Heart right ventricle (tissue), 16 donors: Measurements from ENCODE around the gene PSMD7. TPM values are rescaled to one million over a fixed set of nuclear protein-coding genes. Genes with fewer than 3 reads are reported as not detected.

ENCODE experiments used
- ATAC-seq, 8 donors: fragments of 200-7000 bp; cut with Tn5 transposase; one replicate each; pipeline ENCODE4 v1.9.1; 2020; ENCODE audit warnings: mild to moderate bottlenecking in 8 of 8, moderate library complexity in 8 of 8, moderate number of reproducible peaks in 1 of 8
- DNase-seq, 2 donors: peaks; one replicate each; pipeline ENCODE4 v3.0.0-alpha.2; 2020
- H3K27ac ChIP-seq, 10 donors: fragments of 200-600 bp; sonication (generic) in 2 of 10; one replicate each; pipeline versions ENCODE4 v1.5.0 to v1.8.0; 2020 to 2022; ENCODE audit warnings: mild to moderate bottlenecking in 3 of 10
- H3K27me3 ChIP-seq, 7 donors: fragments of 200-600 bp; one replicate each; pipeline ENCODE4 v1.8.0; 2021 to 2022; ENCODE audit warnings: mild to moderate bottlenecking in 2 of 7
- H3K36me3 ChIP-seq, 9 donors: fragments of 200-600 bp; sonication (generic) in 1 of 9; one replicate each; pipeline versions ENCODE4 v1.5.0 to v1.8.0; 2020 to 2022; ENCODE audit warnings: mild to moderate bottlenecking in 2 of 9
- H3K4me1 ChIP-seq, 9 donors: fragments of 200-600 bp; sonication (generic) in 1 of 9; one replicate each; pipeline versions ENCODE4 v1.5.0 to v1.8.0; 2020 to 2022; ENCODE audit warnings: mild to moderate bottlenecking in 4 of 9
- H3K4me3 ChIP-seq, 10 donors: fragments of 200-600 bp; sonication (generic) in 2 of 10; one replicate each; pipeline versions ENCODE4 v1.5.0 to v1.8.0; 2020 to 2022; ENCODE audit warnings: mild to moderate bottlenecking in 7 of 10, moderate library complexity in 2 of 10
- H3K9me3 ChIP-seq, 11 donors: fragments of 200-600 bp in 10 of 11; sonication (generic) in 2 of 11; one replicate each; pipeline versions ENCODE4 v1.5.0 to v1.8.0; 2013 to 2022; ENCODE audit warnings: mild to moderate bottlenecking in 2 of 11, control low read depth in 1 of 11, moderate library complexity in 1 of 11
- WGBS, 2 donors: extraction: QIAGEN DNeasy Blood & Tissue Kit; methylation state at CpG; one replicate each; pipeline ENCODE4 v1.1.7; 2013; ENCODE audit warnings: inconsistent platforms in 1 of 2; 5-methylcytosine and 5-hydroxymethylcytosine counted together
- intact Hi-C, 10 donors: fragments of 100-400 bp; cut with DNase I; formaldehyde crosslinking; loops; one replicate each; pipeline versions ENCODE4 v1.11.1 to v1.14.2; 2022
- polyA plus RNA-seq, 2 donors: library from polyadenylated mRNA; stranded (reverse); fragments of 200-250 nt; gene quantifications; one replicate each; pipeline ENCODE4 v1.2.3, GENCODE V29; 2013
- total RNA-seq, 10 donors: library from RNA; stranded (reverse); fragmentation: NEBNext Ultra II Directional in 3 of 10; extraction: Animal tissue kit (Norgen Biotek cat#: 25700) in 3 of 10; gene quantifications; one replicate each; pipeline versions ENCODE4 v1.2.1 to v1.2.4, GENCODE V29; 2021 to 2023
- TF ChIP-seq, protein P1 (sequence below), 9 donors: fragments of 200-600 bp; sonication (generic) in 2 of 9; IDR thresholded peaks; one replicate each; pipeline versions ENCODE4 v1.5.0 to v1.8.0; 2021 to 2022; ENCODE audit warnings: antibody characterized with exemption in 9 of 9, mild to moderate bottlenecking in 5 of 9, moderate library complexity in 1 of 9
- donor health status: Arrhythmogenic right ventricular cardiomyopathy.
- donor health status: ischemic (EF 13 %, LVEDD 7.1; RV severe dilation, severe dysfunction).
- donor health status: healthy with polysubstance abuse.
- donor health status: DM: no; HTN: yes; CAD: no.
- donor health status: DM: no; HTN: no; CAD: no.
- donor health status: ischemic (EF 25% LVEDD 6.9; RV normal size, moderate dysfunction).
- donor health status: ischemic (EF 25% LVEDD 5.7; RV mildly dilated, moderate dysfunction).
- donor health status: healthy.
- donor health status: DM: yes; HTN: yes; CAD: no.
- donor health status: Ischemic cardiomyopathy.
- donor health status: ischemic (EF 35%, LVEDD 5.7; RV mildly dilated, moderate dysfunction).
- donor health status: nonischemic (EF 11% LVEDD 7.7; RV severe dilation, severe dysfunction).
- donor health status: DM: yes; HTN: yes; CAD: no.
- donor health status: PGD.
- donor health status: ischemic (EF 29% LVEDD 5.4; RV normal size, mild dysfunction).
- donor health status: nonischemic (EF 23%, LVEDD 6.1; RV moderate dilation, normal function).

Gene PSMD7
- total and polyA plus RNA-seq, 12 donors: 91.9 to 172 (median 132) TPM

- intact Hi-C loops: no loop called here
- no peak overlapping the region for H3K27ac ChIP-seq
- ATAC-seq: no peak
- WGBS, 2 donors: 84 to 92% methylated on average over 5 of the region's 5 CpGs
- H3K36me3 ChIP-seq: peaks cover 0 to 6% (median 0%) of the 10 kb centered on the region in 9 donors
- no peak for DNase-seq
- H3K9me3 ChIP-seq: peaks cover 0 to 21% (median 12%) of the 10 kb centered on the region in 11 donors
- no peaks in the 10 kb centered on the region for H3K27me3 ChIP-seq
- H3K4me3 ChIP-seq: no peak overlapping the region
- peaks cover 0 to 13% (median 9%) of the 10 kb centered on the region in 9 donors for H3K4me1 ChIP-seq
- TF ChIP-seq, protein P1, sequence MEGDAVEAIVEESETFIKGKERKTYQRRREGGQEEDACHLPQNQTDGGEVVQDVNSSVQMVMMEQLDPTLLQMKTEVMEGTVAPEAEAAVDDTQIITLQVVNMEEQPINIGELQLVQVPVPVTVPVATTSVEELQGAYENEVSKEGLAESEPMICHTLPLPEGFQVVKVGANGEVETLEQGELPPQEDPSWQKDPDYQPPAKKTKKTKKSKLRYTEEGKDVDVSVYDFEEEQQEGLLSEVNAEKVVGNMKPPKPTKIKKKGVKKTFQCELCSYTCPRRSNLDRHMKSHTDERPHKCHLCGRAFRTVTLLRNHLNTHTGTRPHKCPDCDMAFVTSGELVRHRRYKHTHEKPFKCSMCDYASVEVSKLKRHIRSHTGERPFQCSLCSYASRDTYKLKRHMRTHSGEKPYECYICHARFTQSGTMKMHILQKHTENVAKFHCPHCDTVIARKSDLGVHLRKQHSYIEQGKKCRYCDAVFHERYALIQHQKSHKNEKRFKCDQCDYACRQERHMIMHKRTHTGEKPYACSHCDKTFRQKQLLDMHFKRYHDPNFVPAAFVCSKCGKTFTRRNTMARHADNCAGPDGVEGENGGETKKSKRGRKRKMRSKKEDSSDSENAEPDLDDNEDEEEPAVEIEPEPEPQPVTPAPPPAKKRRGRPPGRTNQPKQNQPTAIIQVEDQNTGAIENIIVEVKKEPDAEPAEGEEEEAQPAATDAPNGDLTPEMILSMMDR (IDR thresholded peaks at IDR 0.05): no peak
Measured at GRCh38 chr16:74291176-74291575, 5.4 kb upstream of the PSMD7 start.

- ATAC-seq (no peak), DNase-seq (no peak)
- Histone ChIP-seq H3K27ac (no peak overlapping the region), H3K4me3 (no peak overlapping the region), H3K4me1 (peaks cover 0 to 13% (median 9%) of the 10 kb centered on the region in 9 donors), H3K27me3 (no peaks in the 10 kb centered on the region), H3K36me3 (peaks cover 0 to 6% (median 0%) of the 10 kb centered on the region in 9 donors), H3K9me3 (peaks cover 0 to 21% (median 12%) of the 10 kb centered on the region in 11 donors)
- WGBS, 2 donors: 94 to 98% methylated on average over 1 of the region's 1 CpG
- TF ChIP-seq, protein P1 (IDR thresholded peaks at IDR 0.05): no peak
- intact Hi-C loops: no loop called here
Measured at GRCh38 chr16:74291577-74292208, 4.9 kb upstream of the PSMD7 start.

GRCh38 chr16:74296104-74296431 is 546 bp upstream of the PSMD7 start:
- intact Hi-C loops: no loop called here
- TF ChIP-seq, protein P1 (IDR thresholded peaks at IDR 0.05): no peak
- ATAC-seq (peak in 5 of 8 donors; percentile 1 to 3 (median 2)), DNase-seq (peak in 1 of 2 donors; percentile 12)
- H3K27ac ChIP-seq: peak overlapping the region; percentile 79 to 97 (median 94)
- whole genome bisulfite sequencing, 2 donors: 1% methylated on average over 9 of the region's 9 CpGs
- H3K4me1 ChIP-seq: peaks cover 3 to 47% (median 31%) of the 10 kb centered on the region in 9 donors
- H3K4me3 ChIP-seq: peak overlapping the region; percentile 61 to 99 (median 87)
- no peaks in the 10 kb centered on the region for H3K27me3 ChIP-seq
- peaks cover 0 to 15% (median 10%) of the 10 kb centered on the region in 11 donors for H3K9me3 ChIP-seq
- H3K36me3 ChIP-seq: peaks cover 0 to 32% (median 10%) of the 10 kb centered on the region in 9 donors

- TF ChIP-seq, protein P1 (IDR thresholded peaks at IDR 0.05): no peak
- intact Hi-C loops: no loop called here
- H3K4me3 ChIP-seq: peak overlapping the region; percentile 61 to 99 (median 87)
- H3K27me3 ChIP-seq: no peaks in the 10 kb centered on the region
- peaks cover 3 to 58% (median 31%) of the 10 kb centered on the region in 9 donors for H3K4me1 ChIP-seq
- ATAC-seq (peak; percentile 13 to 51 (median 26)), DNase-seq (no peak)
- peak overlapping the region; percentile 79 to 97 (median 94) for H3K27ac ChIP-seq
- peaks cover 0 to 43% (median 20%) of the 10 kb centered on the region in 9 donors for H3K36me3 ChIP-seq
- 0% methylated on average over 27 of the region's 27 CpGs for WGBS, 2 donors
- peaks cover 0 to 4% (median 0%) of the 10 kb centered on the region in 11 donors for H3K9me3 ChIP-seq
Measured at GRCh38 chr16:74297145-74297665, 591 bp downstream of the PSMD7 start.
